Small intestine (tissue), 7 donors: ENCODE measurements around the gene ZC3H14. TPM values are rescaled to one million over a fixed set of nuclear protein-coding genes. Genes with fewer than 3 reads are reported as not detected.

Experiments
- DNase-seq, 2 donors: peaks; one replicate each; pipeline versions ENCODE4 v3.0.0 to v3.0.0-alpha.2; 2013
- FAIRE-seq: peaks from 2 replicates; lab custom pipeline; 2012; peaks lifted over from hg19 to GRCh38; lab: Jason Lieb, UNC
- H3K27ac ChIP-seq, 3 donors: one replicate each; pipeline ENCODE4 v1.5.1; 2013; ENCODE audit warnings: low read length in 2 of 3, mild to moderate bottlenecking in 2 of 3, control low read depth in 1 of 3, inconsistent platforms in 1 of 3, low read depth in 1 of 3, moderate library complexity in 1 of 3
- H3K27me3 ChIP-seq, 3 donors: one replicate each; pipeline ENCODE4 v1.6.1; 2013; ENCODE audit warnings: low read length in 3 of 3, inconsistent platforms in 1 of 3; ENCODE audit not compliant: control insufficient read depth in 3 of 3, insufficient read depth in 3 of 3
- H3K36me3 ChIP-seq, 3 donors: one replicate each; pipeline ENCODE4 v1.6.1; 2013; ENCODE audit warnings: low read length in 3 of 3, inconsistent platforms in 1 of 3, low read depth in 1 of 3, mild to moderate bottlenecking in 1 of 3, moderate library complexity in 1 of 3; ENCODE audit not compliant: control insufficient read depth in 3 of 3, insufficient read depth in 2 of 3
- H3K4me1 ChIP-seq, 3 donors: one replicate each; pipeline ENCODE4 v1.6.1; 2013; ENCODE audit warnings: low read length in 2 of 3, inconsistent platforms in 1 of 3, low read depth in 1 of 3, mild to moderate bottlenecking in 1 of 3, moderate library complexity in 1 of 3; ENCODE audit not compliant: control insufficient read depth in 3 of 3, insufficient read depth in 2 of 3
- H3K4me3 ChIP-seq, 3 donors: one replicate each; pipeline ENCODE4 v1.5.1; 2013; ENCODE audit warnings: low read length in 3 of 3, control low read depth in 1 of 3, inconsistent platforms in 1 of 3, low read depth in 1 of 3, mild to moderate bottlenecking in 1 of 3, moderate library complexity in 1 of 3
- H3K9me3 ChIP-seq, 2 donors: one replicate each; pipeline ENCODE4 v1.6.1; 2013; ENCODE audit warnings: low read depth in 1 of 2, low read length in 1 of 2; ENCODE audit not compliant: control insufficient read depth in 2 of 2, insufficient read depth in 1 of 2
- WGBS, 3 donors: extraction: QIAGEN DNeasy Blood & Tissue Kit; methylation state at CpG; one replicate each; pipeline ENCODE4 v1.1.7; 2013; 5-methylcytosine and 5-hydroxymethylcytosine counted together
- polyA plus RNA-seq, 4 donors: library from polyadenylated mRNA; stranded (reverse) in 3 of 4; unstranded in 1 of 4; fragments of 200-250 nt in 3 of 4; fragments of 120-200 nt in 1 of 4; gene quantifications; one replicate each; pipeline versions ENCODE4 v1.2.1 to v1.2.3, GENCODE V29; 2013
- donor health status: healthy with polysubstance abuse.
- donor health status: control.
- donor health status: control.
- donor health status: Bipolar disorder and iron deficiency.
- donor health status: healthy.

Gene ZC3H14
- polyA plus RNA-seq, 4 donors: 20.3 to 68.1 (median 25.0) TPM

GRCh38 chr14:88547386-88547780 is 15.5 kb upstream of the ZC3H14 start:
- Histone ChIP-seq H3K4me1 (peaks cover 2 to 23% (median 4%) of the 10 kb centered on the region in 3 donors), H3K9me3 (no peaks in the 10 kb centered on the region), H3K27me3 (peaks cover 0 to 6% (median 0%) of the 10 kb centered on the region in 3 donors), H3K4me3 (no peak overlapping the region), H3K27ac (peak overlapping the region in 1 of 3 donors; percentile 4), H3K36me3 (peaks cover 0 to 10% (median 8%) of the 10 kb centered on the region in 3 donors)
- FAIRE-seq: no peak
- no peak for DNase-seq
- WGBS, 3 donors: 81 to 86% (median 84%) methylated on average over 3 of the region's 3 CpGs

GRCh38 chr14:88550078-88550477 is 12.8 kb upstream of the ZC3H14 start:
- FAIRE-seq: no peak
- Histone ChIP-seq H3K36me3 (peaks cover 0 to 9% (median 8%) of the 10 kb centered on the region in 3 donors), H3K27ac (no peak overlapping the region), H3K9me3 (no peaks in the 10 kb centered on the region), H3K4me3 (no peak overlapping the region), H3K4me1 (peaks cover 0 to 27% (median 4%) of the 10 kb centered on the region in 3 donors), H3K27me3 (peaks cover 0 to 11% (median 0%) of the 10 kb centered on the region in 3 donors)
- 92 to 97% (median 95%) methylated on average over 15 of the region's 15 CpGs for WGBS, 3 donors
- no peak for DNase-seq

- peaks cover 0 to 17% (median 0%) of the 10 kb centered on the region in 3 donors for H3K27me3 ChIP-seq
- H3K27ac ChIP-seq: peak overlapping the region in 1 of 3 donors; percentile 33
- H3K9me3 ChIP-seq: no peaks in the 10 kb centered on the region
- peaks cover 0 to 33% (median 4%) of the 10 kb centered on the region in 3 donors for H3K4me1 ChIP-seq
- H3K4me3 ChIP-seq: peak overlapping the region; percentile 34 to 68 (median 39)
- H3K36me3 ChIP-seq: peaks cover 0 to 8% (median 8%) of the 10 kb centered on the region in 3 donors
- WGBS, 3 donors: 4 to 10% (median 10%) methylated on average over 43 to 50 of the region's 50 CpGs
- FAIRE-seq: no peak
- peak; percentile 83 to 91 for DNase-seq
Measured at GRCh38 chr14:88551094-88551870, 11.6 kb upstream of the ZC3H14 start.

GRCh38 chr14:88551980-88552431 is 10.8 kb upstream of the ZC3H14 start:
- FAIRE-seq (no peak), DNase-seq (peak in 1 of 2 donors; percentile 36)

GRCh38 chr14:88552876-88553275 is 10.0 kb upstream of the ZC3H14 start:
- H3K27ac ChIP-seq: peak overlapping the region in 1 of 3 donors; percentile 21
- peak; percentile 51 for DNase-seq
- FAIRE-seq: peak; percentile 74

More at GRCh38 chr14:88551980-88552431, 10.8 kb upstream of the ZC3H14 start:
- peaks cover 0 to 33% (median 4%) of the 10 kb centered on the region in 3 donors for H3K4me1 ChIP-seq
- H3K27ac ChIP-seq: peak overlapping the region in 2 of 3 donors; percentile 25 to 33
- no peaks in the 10 kb centered on the region for H3K9me3 ChIP-seq
- H3K4me3 ChIP-seq: peak overlapping the region in 2 of 3 donors; percentile 34 to 68
- peaks cover 0 to 8% (median 6%) of the 10 kb centered on the region in 3 donors for H3K36me3 ChIP-seq
- 6 to 9% (median 8%) methylated on average over 23 of the region's 23 CpGs for WGBS, 3 donors
- H3K27me3 ChIP-seq: peaks cover 0 to 21% (median 0%) of the 10 kb centered on the region in 3 donors

GRCh38 chr14:88553886-88554456 is 8.9 kb upstream of the ZC3H14 start:
- FAIRE-seq: no peak
- no peak for DNase-seq
- H3K4me3 ChIP-seq: peak overlapping the region; percentile 48 to 92 (median 81)
- H3K27ac ChIP-seq: peak overlapping the region; percentile 36 to 96 (median 88)
- peaks cover 0 to 21% (median 0%) of the 10 kb centered on the region in 3 donors for H3K27me3 ChIP-seq
- 1 to 5% (median 4%) methylated on average over 19 of the region's 19 CpGs for WGBS, 3 donors
- no peaks in the 10 kb centered on the region for H3K9me3 ChIP-seq
- peaks cover 0 to 6% (median 0%) of the 10 kb centered on the region in 3 donors for H3K36me3 ChIP-seq
- peaks cover 0 to 33% (median 4%) of the 10 kb centered on the region in 3 donors for H3K4me1 ChIP-seq

More at GRCh38 chr14:88552876-88553275, 10.0 kb upstream of the ZC3H14 start:
- peaks cover 0 to 33% (median 4%) of the 10 kb centered on the region in 3 donors for H3K4me1 ChIP-seq
- WGBS, 3 donors: 16 to 51% (median 33%) methylated on average over 2 of the region's 2 CpGs
- H3K4me3 ChIP-seq: no peak overlapping the region
- peaks cover 0 to 21% (median 0%) of the 10 kb centered on the region in 3 donors for H3K27me3 ChIP-seq
- H3K36me3 ChIP-seq: peaks cover 0 to 8% (median 3%) of the 10 kb centered on the region in 3 donors
- H3K9me3 ChIP-seq: no peaks in the 10 kb centered on the region

- Histone ChIP-seq H3K36me3 (peaks cover 0 to 6% (median 0%) of the 10 kb centered on the region in 3 donors), H3K27me3 (peaks cover 0 to 21% (median 0%) of the 10 kb centered on the region in 3 donors), H3K4me1 (peaks cover 0 to 33% (median 4%) of the 10 kb centered on the region in 3 donors), H3K9me3 (no peaks in the 10 kb centered on the region), H3K27ac (peak within 1 kb of the TSS; percentile 66 to 96 (median 88)), H3K4me3 (peak within 1 kb of the TSS; percentile 48 to 92 (median 81))
- FAIRE-seq (no peak), DNase-seq (peak; percentile 75 to 85)
- WGBS, 3 donors: 1% methylated on average over 57 to 103 of the region's 103 CpGs
Measured at GRCh38 chr14:88554457-88555286, 8.2 kb upstream of the ZC3H14 start, which contains the start of gene PTPN21. PTPN21 (minus strand) TSS chr14:88555007; CDS start chr14:88550417, 4,590 bp downstream.
